LNCaP clone FGC (cell line): ENCODE data around the gene MACF1.
"Not testable (repeated sequence)": the region's sequence is repeated elsewhere in the genome, so short reads cannot be mapped to it uniquely, and the experiment has no call there.

Source experiments
- DNase-seq: peaks from one replicate; pipeline ENCODE4 v3.0.0-alpha.2; 2011; ENCODE audit warnings: low read depth
- H3K4me3 ChIP-seq: 2 replicates; pipeline ENCODE4 v1.5.1; 2011; ENCODE audit warnings: mild to moderate bottlenecking, low read depth, low read length, control low read depth
- TF ChIP-seq, protein P1 (sequence below): IDR thresholded peaks from 2 replicates; pipeline ENCODE4 v1.5.1; 2012; ENCODE audit warnings: mild to moderate bottlenecking; ENCODE audit not compliant: control insufficient read depth, insufficient read depth; ENCODE audit errors: extremely low read depth

MACF1 gene

DNA sequence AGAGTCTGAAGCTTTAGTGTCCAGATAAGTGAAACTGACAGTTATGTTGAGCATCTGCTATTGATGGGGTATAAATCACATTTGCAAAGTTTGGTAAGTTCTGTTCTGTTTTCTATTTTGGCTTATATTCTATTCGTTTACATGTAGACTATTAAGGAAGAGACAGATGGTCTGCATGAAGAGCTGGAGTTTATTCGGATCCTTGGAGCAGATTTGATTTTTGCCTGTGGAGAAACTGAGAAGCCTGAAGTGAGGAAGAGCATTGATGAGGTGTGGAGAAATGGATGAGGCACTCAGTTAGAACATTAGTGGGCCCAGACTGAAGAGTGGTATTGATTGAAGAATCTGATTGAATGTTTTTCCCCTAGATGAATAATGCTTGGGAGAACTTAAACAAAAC, 236.4 kb downstream of the MACF1 start:
- no peak overlapping the region for H3K4me3 ChIP-seq
- no peak for DNase-seq
- TF ChIP-seq, protein P1, sequence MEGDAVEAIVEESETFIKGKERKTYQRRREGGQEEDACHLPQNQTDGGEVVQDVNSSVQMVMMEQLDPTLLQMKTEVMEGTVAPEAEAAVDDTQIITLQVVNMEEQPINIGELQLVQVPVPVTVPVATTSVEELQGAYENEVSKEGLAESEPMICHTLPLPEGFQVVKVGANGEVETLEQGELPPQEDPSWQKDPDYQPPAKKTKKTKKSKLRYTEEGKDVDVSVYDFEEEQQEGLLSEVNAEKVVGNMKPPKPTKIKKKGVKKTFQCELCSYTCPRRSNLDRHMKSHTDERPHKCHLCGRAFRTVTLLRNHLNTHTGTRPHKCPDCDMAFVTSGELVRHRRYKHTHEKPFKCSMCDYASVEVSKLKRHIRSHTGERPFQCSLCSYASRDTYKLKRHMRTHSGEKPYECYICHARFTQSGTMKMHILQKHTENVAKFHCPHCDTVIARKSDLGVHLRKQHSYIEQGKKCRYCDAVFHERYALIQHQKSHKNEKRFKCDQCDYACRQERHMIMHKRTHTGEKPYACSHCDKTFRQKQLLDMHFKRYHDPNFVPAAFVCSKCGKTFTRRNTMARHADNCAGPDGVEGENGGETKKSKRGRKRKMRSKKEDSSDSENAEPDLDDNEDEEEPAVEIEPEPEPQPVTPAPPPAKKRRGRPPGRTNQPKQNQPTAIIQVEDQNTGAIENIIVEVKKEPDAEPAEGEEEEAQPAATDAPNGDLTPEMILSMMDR, result no peak

DNA sequence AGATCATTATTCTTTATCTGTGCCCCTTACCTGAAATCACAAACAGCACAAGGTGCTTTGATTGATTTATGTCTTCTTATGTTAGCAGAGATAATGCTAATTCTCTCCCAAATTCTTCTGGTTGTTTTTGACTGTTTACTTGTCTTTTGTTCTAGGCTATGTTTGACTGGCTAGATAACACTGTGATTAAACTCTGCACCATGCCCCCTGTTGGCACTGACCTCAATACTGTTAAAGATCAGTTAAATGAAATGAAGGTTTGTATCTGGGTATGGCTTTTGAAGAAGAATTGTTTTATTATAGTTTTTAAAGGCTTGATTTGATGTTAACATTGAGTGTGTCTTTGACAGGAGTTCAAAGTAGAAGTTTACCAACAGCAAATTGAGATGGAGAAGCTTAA, 237.3 kb downstream of the MACF1 start:
- H3K4me3 ChIP-seq, result no peak overlapping the region
- TF ChIP-seq, protein P1, result no peak
- DNase-seq, result no peak

DNA sequence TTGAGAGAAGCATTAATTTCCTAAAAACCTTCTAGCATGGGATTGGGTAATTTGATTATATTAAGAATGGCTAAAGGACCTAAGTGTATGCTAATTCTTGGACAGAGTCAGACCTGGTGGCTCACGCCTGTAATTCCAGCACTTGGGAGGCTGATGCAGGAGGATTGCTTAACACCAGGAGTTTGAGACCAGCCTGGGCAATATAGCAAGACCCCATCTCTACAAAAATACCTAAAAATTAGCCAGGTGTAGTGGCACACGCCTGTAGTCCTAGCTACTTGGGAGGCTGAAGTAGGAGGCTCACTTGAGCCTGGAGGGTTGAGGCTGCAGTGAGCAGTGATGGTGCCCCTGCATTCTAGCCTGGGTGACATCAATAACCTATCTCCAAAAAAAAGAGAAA, 241.1 kb downstream of the MACF1 start:
- no peak overlapping the region for H3K4me3 ChIP-seq
- TF ChIP-seq, protein P1, result no peak
- no peak for DNase-seq

DNA sequence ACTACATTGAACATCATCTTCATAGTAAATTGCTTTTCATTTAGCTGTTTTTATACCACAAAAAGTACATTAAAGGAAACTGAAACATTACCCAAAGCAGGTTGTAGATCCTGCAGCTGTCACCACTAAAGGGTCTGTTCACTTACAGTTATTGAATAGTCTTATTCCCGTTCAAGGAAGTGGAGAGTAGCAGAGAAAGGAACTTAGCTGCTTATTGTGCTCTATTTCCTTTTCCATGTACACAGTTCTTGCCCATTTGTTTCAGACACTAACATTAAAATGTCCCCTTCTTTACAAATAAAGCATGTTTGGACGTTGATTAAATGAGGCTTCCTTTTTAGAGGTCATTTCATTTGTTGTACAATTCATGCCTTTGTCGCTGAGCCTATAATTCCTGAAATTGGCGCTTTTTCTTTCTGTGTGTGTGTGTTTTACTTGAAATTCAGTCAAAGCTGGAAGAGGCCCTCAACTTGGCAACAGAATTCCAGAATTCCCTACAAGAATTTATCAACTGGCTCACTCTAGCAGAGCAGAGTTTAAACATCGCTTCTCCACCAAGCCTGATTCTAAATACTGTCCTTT, 242.6 kb downstream of the MACF1 start:
- TF ChIP-seq, protein P1, result no peak
- H3K4me3 ChIP-seq, result no peak overlapping the region
- DNase-seq, result no peak

DNA sequence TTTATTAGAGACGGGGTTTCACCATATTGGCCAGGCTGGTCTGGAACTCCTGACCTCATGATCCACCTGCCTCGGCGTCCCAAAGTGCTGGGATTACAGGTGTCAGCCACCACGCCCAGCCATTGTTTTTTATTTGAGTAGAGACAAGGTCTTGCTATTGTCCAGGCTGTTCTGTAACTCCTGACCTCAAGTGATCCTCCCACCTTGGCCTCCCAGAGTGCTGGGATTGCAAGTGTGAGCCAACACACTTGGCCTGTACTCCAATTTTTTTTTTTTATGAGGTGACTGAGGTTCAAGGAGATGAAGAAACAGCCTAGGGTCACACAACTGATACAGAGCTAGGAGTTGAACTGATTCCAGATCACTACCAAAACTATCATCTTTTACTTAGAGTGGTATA, 245.5 kb downstream of the MACF1 start:
- DNase-seq, H3K4me3 ChIP-seq: not testable (repeated sequence)

DNA sequence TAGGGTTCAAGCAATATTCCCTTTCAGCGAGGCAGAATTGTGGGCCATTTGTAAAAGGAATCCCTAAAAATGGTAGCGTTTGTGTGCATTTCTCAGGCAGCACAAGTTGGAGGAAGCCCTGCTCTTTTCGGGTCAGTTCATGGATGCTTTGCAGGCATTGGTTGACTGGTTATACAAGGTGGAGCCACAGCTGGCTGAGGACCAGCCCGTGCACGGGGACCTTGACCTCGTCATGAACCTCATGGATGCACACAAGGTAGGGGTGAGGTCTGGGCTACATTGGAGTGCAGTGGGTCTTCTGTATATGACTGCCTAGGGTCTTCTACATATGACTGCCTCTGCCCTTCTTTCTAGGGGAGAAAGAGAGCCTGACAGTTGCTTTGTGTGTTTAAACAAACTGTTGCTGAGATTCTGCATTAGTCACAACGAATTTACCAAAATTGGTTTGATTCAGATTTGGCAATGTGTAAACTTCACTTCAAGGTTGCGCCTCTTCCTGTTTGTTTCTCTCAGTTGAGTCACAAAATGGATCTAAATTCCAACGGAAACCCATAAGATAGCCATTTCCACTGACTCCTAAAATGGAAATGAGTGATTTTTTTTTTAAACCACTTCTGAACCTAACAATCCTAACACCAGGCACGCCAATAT, 246.6 kb downstream of the MACF1 start:
- H3K4me3 ChIP-seq, result no peak overlapping the region
- no peak for DNase-seq
- TF ChIP-seq, protein P1, result no peak

DNA sequence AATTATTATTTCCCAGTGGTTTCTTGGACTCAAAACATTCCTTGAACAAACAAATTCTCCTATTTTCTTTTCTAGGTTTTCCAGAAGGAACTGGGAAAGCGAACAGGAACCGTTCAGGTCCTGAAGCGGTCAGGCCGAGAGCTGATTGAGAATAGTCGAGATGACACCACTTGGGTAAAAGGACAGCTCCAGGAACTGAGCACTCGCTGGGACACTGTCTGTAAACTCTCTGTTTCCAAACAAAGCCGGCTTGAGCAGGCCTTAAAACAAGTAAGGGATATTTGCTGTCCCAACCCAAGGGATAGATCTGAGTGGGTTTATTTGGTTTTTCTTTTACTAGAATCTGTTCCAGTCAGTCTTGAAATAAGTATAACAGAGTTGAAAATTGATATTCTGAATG, 247.6 kb downstream of the MACF1 start:
- H3K4me3 ChIP-seq, result no peak overlapping the region
- TF ChIP-seq, protein P1, result no peak
- no peak for DNase-seq
